Esophagus squamous epithelium (tissue), 4 donors: Measurements from ENCODE around the gene LMTK2.

Source experiments
- POLR2A ChIP-seq, 4 donors: fragments of 450-650 bp; IDR thresholded peaks; one replicate each; pipeline ENCODE4 v1.6.1; 2017; ENCODE audit warnings: antibody characterized with exemption in 4 of 4, mild to moderate bottlenecking in 4 of 4, moderate library complexity in 3 of 4
- TF ChIP-seq, protein P1 (sequence below), 6 experiments: fragments of 450-650 bp in 4 of 6; fragments of 200-600 bp in 2 of 6; sonication (generic) in 2 of 6; IDR thresholded peaks; one replicate each; pipeline ENCODE4 v1.5.1; 2016 to 2019; ENCODE audit warnings: antibody characterized with exemption in 6 of 6, mild to moderate bottlenecking in 4 of 6, moderate library complexity in 4 of 6

DNA sequence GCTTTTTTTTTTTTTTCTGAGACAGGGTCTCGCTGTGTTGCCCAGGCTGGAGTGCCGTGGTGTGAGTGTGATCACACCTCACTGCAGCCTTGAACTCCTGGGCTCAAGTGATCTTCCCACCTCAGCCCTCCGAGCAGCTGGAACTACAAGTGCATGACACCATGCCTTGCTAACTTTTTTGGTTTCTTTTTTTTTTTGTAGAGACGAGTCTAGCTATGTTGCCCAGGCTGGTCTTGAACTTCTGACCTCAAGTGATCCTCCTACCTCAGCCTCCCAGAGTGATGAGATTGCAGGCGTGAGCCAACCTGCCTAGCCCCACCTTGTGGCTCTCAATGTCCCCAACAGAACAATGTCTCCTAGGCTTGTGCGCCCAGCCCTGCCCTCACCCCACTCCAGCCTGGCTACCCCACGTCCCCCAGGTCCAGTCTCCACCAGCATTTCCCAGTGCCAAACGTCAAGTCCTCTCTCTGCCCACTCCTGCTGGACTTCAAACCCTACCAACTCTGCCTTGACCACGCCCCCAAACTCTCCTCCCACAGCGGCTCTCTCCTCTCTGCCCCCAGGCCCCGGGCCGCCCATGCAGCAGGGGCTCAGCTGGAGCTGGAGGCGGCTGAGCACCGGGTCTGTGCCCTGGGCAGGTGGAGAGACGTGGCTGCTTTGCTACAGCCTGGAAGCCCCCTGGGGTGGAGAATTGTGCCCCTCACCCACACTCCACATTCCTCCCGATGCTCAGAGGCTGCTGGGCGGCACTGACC is 123.5 kb downstream of the LMTK2 start:
- TF ChIP-seq, protein P1, sequence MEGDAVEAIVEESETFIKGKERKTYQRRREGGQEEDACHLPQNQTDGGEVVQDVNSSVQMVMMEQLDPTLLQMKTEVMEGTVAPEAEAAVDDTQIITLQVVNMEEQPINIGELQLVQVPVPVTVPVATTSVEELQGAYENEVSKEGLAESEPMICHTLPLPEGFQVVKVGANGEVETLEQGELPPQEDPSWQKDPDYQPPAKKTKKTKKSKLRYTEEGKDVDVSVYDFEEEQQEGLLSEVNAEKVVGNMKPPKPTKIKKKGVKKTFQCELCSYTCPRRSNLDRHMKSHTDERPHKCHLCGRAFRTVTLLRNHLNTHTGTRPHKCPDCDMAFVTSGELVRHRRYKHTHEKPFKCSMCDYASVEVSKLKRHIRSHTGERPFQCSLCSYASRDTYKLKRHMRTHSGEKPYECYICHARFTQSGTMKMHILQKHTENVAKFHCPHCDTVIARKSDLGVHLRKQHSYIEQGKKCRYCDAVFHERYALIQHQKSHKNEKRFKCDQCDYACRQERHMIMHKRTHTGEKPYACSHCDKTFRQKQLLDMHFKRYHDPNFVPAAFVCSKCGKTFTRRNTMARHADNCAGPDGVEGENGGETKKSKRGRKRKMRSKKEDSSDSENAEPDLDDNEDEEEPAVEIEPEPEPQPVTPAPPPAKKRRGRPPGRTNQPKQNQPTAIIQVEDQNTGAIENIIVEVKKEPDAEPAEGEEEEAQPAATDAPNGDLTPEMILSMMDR (IDR thresholded peaks at IDR 0.05), result no peak
- no peak for TF ChIP-seq POLR2A (IDR thresholded peaks at IDR 0.05)
